B cell (primary cell): ENCODE results near the gene WNT9A. TPM values are rescaled to one million over a fixed set of nuclear protein-coding genes. Genes with fewer than 3 reads are reported as not detected.

Experiments used
- ATAC-seq: fragments of 200-7000 bp; cut with Tn5 transposase; one replicate; pipeline ENCODE4 v1.10.0; 2021; ENCODE audit warnings: low read depth, mild to moderate bottlenecking, moderate number of reproducible peaks, moderate library complexity
- CTCF ChIA-PET: fragments of 350-600 bp; sonication (Branson Sonifier 250); formaldehyde crosslinking; loops from one replicate; lab custom pipeline; 2021; ENCODE audit warnings: antibody characterized with exemption, inconsistent platforms; lab: Charles Lee
- POLR2A ChIA-PET: fragments of 350-600 bp; sonication (Branson Sonifier 250); formaldehyde crosslinking; loops from one replicate; lab custom pipeline; 2021; ENCODE audit warnings: antibody characterized with exemption; lab: Charles Lee
- DNase-seq: peaks from one replicate; pipeline ENCODE4 v3.0.0; 2013
- H2AFZ ChIP-seq: 2 replicates; pipeline ENCODE4 v1.6.1; 2012; ENCODE audit warnings: mild to moderate bottlenecking, low read depth, low read length; ENCODE audit not compliant: insufficient read depth, poor library complexity, severe bottlenecking
- H3K27ac ChIP-seq, 2 donors: 1 replicate in 1 of 2; 2 replicates in 1 of 2; pipeline ENCODE4 v1.5.1; 2012 to 2013; ENCODE audit warnings: low read length in 2 of 2, mild to moderate bottlenecking in 2 of 2, moderate library complexity in 1 of 2
- H3K27me3 ChIP-seq, 4 experiments: fragments of 200-600 bp in 1 of 4; sonication (generic) in 1 of 4; replicated peaks in 1 of 4; 1 replicate in 2 of 4; 2 replicates in 2 of 4; pipeline versions ENCODE4 v1.6.1 to v1.7.0; 2013 to 2016; ENCODE audit warnings: low read length in 3 of 4, mild to moderate bottlenecking in 2 of 4, mixed read lengths in 1 of 4, moderate library complexity in 1 of 4; ENCODE audit not compliant: insufficient read depth in 4 of 4, control insufficient read depth in 3 of 4; ENCODE audit errors: control extremely low read depth in 1 of 4
- H3K36me3 ChIP-seq, 2 experiments: replicated peaks in 1 of 2; 1 replicate in 1 of 2; 2 replicates in 1 of 2; pipeline versions ENCODE4 v1.6.1 to v1.7.1; 2013; ENCODE audit warnings: low read length in 1 of 2; ENCODE audit not compliant: insufficient read depth in 2 of 2, control insufficient read depth in 1 of 2; ENCODE audit errors: control extremely low read depth in 1 of 2, extremely low read depth in 1 of 2
- H3K4me1 ChIP-seq, 2 donors: fragments of 200-600 bp in 1 of 2; sonication (generic) in 1 of 2; 1 replicate in 1 of 2; 2 replicates in 1 of 2; pipeline versions ENCODE4 v1.5.1 to v1.6.1; 2013 to 2017; ENCODE audit warnings: low read length in 2 of 2; ENCODE audit not compliant: control insufficient read depth in 2 of 2, insufficient read depth in 2 of 2
- H3K4me2 ChIP-seq: replicated peaks from 2 replicates; pipeline ENCODE3; 2012; ENCODE audit warnings: mild to moderate bottlenecking, low read depth, low read length; ENCODE audit not compliant: poor library complexity, severe bottlenecking
- H3K4me3 ChIP-seq, 5 experiments: fragments of 200-600 bp in 1 of 5; sonication (generic) in 1 of 5; 1 replicate in 3 of 5; 2 replicates in 2 of 5; pipeline versions ENCODE4 v1.5.1 to v1.7.0; 2011 to 2016; ENCODE audit warnings: low read length in 4 of 5, mild to moderate bottlenecking in 4 of 5, low read depth in 2 of 5, control low read depth in 1 of 5, moderate library complexity in 1 of 5; ENCODE audit not compliant: insufficient read depth in 1 of 5; ENCODE audit errors: control extremely low read depth in 1 of 5, extremely low read depth in 1 of 5
- H3K79me2 ChIP-seq: fragments of 200-600 bp; sonication (generic); one replicate; pipeline ENCODE4 v1.6.0; 2016; ENCODE audit warnings: low read length; ENCODE audit not compliant: control insufficient read depth, insufficient read depth
- H3K9ac ChIP-seq: fragments of 200-600 bp; sonication (generic); 2 replicates; pipeline ENCODE4 v1.6.1; 2017; ENCODE audit warnings: mild to moderate bottlenecking, low read length, moderate library complexity
- H3K9me3 ChIP-seq, 3 donors: one replicate each; pipeline versions ENCODE4 v1.6.1 to v1.7.1; 2013; ENCODE audit warnings: low read length in 2 of 3; ENCODE audit not compliant: control insufficient read depth in 2 of 3, insufficient read depth in 1 of 3; ENCODE audit errors: control extremely low read depth in 1 of 3
- H4K20me1 ChIP-seq: 2 replicates; pipeline ENCODE4 v1.6.0; 2012; ENCODE audit warnings: mild to moderate bottlenecking, low read length; ENCODE audit not compliant: insufficient read depth, control insufficient read depth, poor library complexity, severe bottlenecking
- H3K27ac Mint-ChIP-seq: one replicate; pipeline ENCODE4 v1.8.0; 2021; ENCODE audit warnings: mixed read lengths
- H3K27me3 Mint-ChIP-seq: one replicate; pipeline ENCODE4 v1.8.0; 2021; ENCODE audit warnings: mixed read lengths
- H3K4me1 Mint-ChIP-seq: one replicate; pipeline ENCODE4 v1.8.0; 2021; ENCODE audit warnings: mixed read lengths
- H3K4me3 Mint-ChIP-seq: one replicate; pipeline ENCODE4 v1.8.0; 2021; ENCODE audit warnings: mixed read lengths
- H3K9me3 Mint-ChIP-seq: one replicate; pipeline ENCODE4 v1.8.0; 2022; ENCODE audit warnings: mixed read lengths; ENCODE audit not compliant: insufficient read depth
- CTCF ChIP-seq: fragments of 200-600 bp; IDR thresholded peaks from one replicate; pipeline ENCODE4 v1.8.0; 2022; ENCODE audit warnings: antibody characterized with exemption, mild to moderate bottlenecking
- EZH2 ChIP-seq: IDR thresholded peaks from 2 replicates; pipeline ENCODE4 v1.6.1; 2012; ENCODE audit warnings: borderline replicate concordance, low read depth, mild to moderate bottlenecking, moderate library complexity, low read length; ENCODE audit not compliant: insufficient read depth, poor library complexity, severe bottlenecking
- WGBS: methylation state at CpG from one replicate; pipeline ENCODE4 v1.1.5; 2013; ENCODE audit warnings: missing lambda C conversion rate; ENCODE audit not compliant: insufficient coverage; 5-methylcytosine and 5-hydroxymethylcytosine counted together
- intact Hi-C: fragments of 100-400 bp; cut with micrococcal nuclease; formaldehyde crosslinking; loops from one replicate; pipeline ENCODE4 v1.10.0; 2022
- polyA plus RNA-seq: library from polyadenylated mRNA; depleted of rRNA; stranded (reverse); fragments of >200 nt; gene quantifications from 2 replicates; pipeline ENCODE4 v1.2.3, GENCODE V29; 2012
- total RNA-seq, 2 donors: library from RNA; stranded (reverse); fragments of 120-200 nt in 1 of 2; gene quantifications; 1 replicate in 1 of 2; 2 replicates in 1 of 2; pipeline versions ENCODE4 v1.2.3 to v1.2.4, GENCODE V29; 2013 to 2022

WNT9A gene
- total and polyA plus RNA-seq, 2 donors (not counting 1 experiment from before 2014, with no cell fraction given): 0.04 TPM; not detected in 1

- Histone ChIP-seq H3K9me3 (no peaks in the 10 kb centered on the region), H3K4me2 (no peak overlapping the region), H4K20me1 (no peaks in the 10 kb centered on the region), H3K79me2 (no peaks in the 10 kb centered on the region), H3K4me1 (no peaks in the 10 kb centered on the region), H3K36me3 (no peaks in the 10 kb centered on the region), H3K27ac (no peak overlapping the region), H2AFZ (no peak overlapping the region), H3K9ac (no peak overlapping the region), H3K27me3 (no peaks in the 10 kb centered on the region), H3K4me3 (no peak overlapping the region)
- no peak overlapping the region for H3K4me3 Mint-ChIP-seq
- CTCF ChIA-PET: no interaction called here
- no peaks in the 10 kb centered on the region for H3K27me3 Mint-ChIP-seq
- intact Hi-C loops: no loop called here
- H3K4me1 Mint-ChIP-seq: no peaks in the 10 kb centered on the region
- DNase-seq (no peak), ATAC-seq (no peak)
- no peak overlapping the region for H3K27ac Mint-ChIP-seq
- H3K9me3 Mint-ChIP-seq: no peaks in the 10 kb centered on the region
- TF ChIP-seq EZH2 (no peak), CTCF (no peak)
- WGBS: 89% methylated on average over 8 of the region's 8 CpGs
- POLR2A ChIA-PET: no interaction called here
Measured at GRCh38 chr1:227920896-227921295, 26.8 kb downstream of the WNT9A start.

- no peaks in the 10 kb centered on the region for H4K20me1 ChIP-seq
- no peaks in the 10 kb centered on the region for H3K4me1 ChIP-seq
- no peak overlapping the region for H3K9ac ChIP-seq
- POLR2A ChIA-PET: no interaction called here
- H3K27me3 ChIP-seq: no peaks in the 10 kb centered on the region
- H3K79me2 ChIP-seq: no peaks in the 10 kb centered on the region
- DNase-seq: no peak
- no peaks in the 10 kb centered on the region for H3K9me3 Mint-ChIP-seq
- CTCF ChIA-PET: no interaction called here
- intact Hi-C loops: no loop called here
- H3K27me3 Mint-ChIP-seq: no peaks in the 10 kb centered on the region
- no peak overlapping the region for H3K27ac ChIP-seq
- no peaks in the 10 kb centered on the region for H3K9me3 ChIP-seq
- no peak overlapping the region for H2AFZ ChIP-seq
- H3K4me3 ChIP-seq: no peak overlapping the region
- no peaks in the 10 kb centered on the region for H3K4me1 Mint-ChIP-seq
- H3K4me3 Mint-ChIP-seq: no peak overlapping the region
- H3K27ac Mint-ChIP-seq: no peak overlapping the region
- TF ChIP-seq CTCF: no peak
- no peak for TF ChIP-seq EZH2
- no peak overlapping the region for H3K4me2 ChIP-seq
- ATAC-seq: no peak
- no peaks in the 10 kb centered on the region for H3K36me3 ChIP-seq
- 96% methylated on average over 11 of the region's 11 CpGs for WGBS
Measured at GRCh38 chr1:227920426-227920825, 27.3 kb downstream of the WNT9A start.
